Breast epithelium (tissue), 3 donors: ENCODE measurements around the gene PTGES3.

ENCODE experiments used
- POLR2A ChIP-seq: fragments of 450-650 bp; IDR thresholded peaks from one replicate; pipeline ENCODE4 v1.6.1; 2016; ENCODE audit warnings: antibody characterized with exemption, mild to moderate bottlenecking, moderate library complexity
- POLR2AphosphoS5 ChIP-seq, 3 donors: sonication (generic); formaldehyde crosslinking; IDR thresholded peaks; one replicate each; pipeline ENCODE4 v1.6.1; 2017; ENCODE audit warnings: antibody characterized with exemption in 3 of 3
- TF ChIP-seq, protein P1 (sequence below), 3 donors: fragments of 450-650 bp; IDR thresholded peaks; one replicate each; pipeline ENCODE4 v1.5.1; 2016 to 2017; ENCODE audit warnings: antibody characterized with exemption in 3 of 3, mild to moderate bottlenecking in 3 of 3, moderate library complexity in 3 of 3

- TF ChIP-seq, protein P1, sequence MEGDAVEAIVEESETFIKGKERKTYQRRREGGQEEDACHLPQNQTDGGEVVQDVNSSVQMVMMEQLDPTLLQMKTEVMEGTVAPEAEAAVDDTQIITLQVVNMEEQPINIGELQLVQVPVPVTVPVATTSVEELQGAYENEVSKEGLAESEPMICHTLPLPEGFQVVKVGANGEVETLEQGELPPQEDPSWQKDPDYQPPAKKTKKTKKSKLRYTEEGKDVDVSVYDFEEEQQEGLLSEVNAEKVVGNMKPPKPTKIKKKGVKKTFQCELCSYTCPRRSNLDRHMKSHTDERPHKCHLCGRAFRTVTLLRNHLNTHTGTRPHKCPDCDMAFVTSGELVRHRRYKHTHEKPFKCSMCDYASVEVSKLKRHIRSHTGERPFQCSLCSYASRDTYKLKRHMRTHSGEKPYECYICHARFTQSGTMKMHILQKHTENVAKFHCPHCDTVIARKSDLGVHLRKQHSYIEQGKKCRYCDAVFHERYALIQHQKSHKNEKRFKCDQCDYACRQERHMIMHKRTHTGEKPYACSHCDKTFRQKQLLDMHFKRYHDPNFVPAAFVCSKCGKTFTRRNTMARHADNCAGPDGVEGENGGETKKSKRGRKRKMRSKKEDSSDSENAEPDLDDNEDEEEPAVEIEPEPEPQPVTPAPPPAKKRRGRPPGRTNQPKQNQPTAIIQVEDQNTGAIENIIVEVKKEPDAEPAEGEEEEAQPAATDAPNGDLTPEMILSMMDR (IDR thresholded peaks at IDR 0.05), result no peak
- TF ChIP-seq POLR2A (no peak), POLR2AphosphoS5 (IDR thresholded peaks at IDR 0.05) (no peak)
Observed at GRCh38 chr12:56709759-56710376, 21.8 kb upstream of the PTGES3 start.
